Lung (tissue), 12 donors: Measurements from ENCODE around the gene MISP3. TPM values are rescaled to one million over a fixed set of nuclear protein-coding genes. Genes with fewer than 3 reads are reported as not detected.
A peak's percentile ranks its signal among the peaks of the same experiment; 100 is the strongest.

Experiments used
- ATAC-seq: fragments of 200-7000 bp; cut with Tn5 transposase; one replicate; pipeline ENCODE4 v1.9.1; 2020; ENCODE audit warnings: moderate number of reproducible peaks; ENCODE audit not compliant: insufficient read depth, low FRiP score
- DNase-seq, 3 donors: peaks; one replicate each; pipeline ENCODE4 v3.0.0-alpha.2; 2013 to 2017
- H3K27ac ChIP-seq, 2 donors: one replicate each; pipeline ENCODE4 v1.5.1; 2013; ENCODE audit warnings: mild to moderate bottlenecking in 2 of 2, moderate library complexity in 2 of 2, control low read depth in 1 of 2, inconsistent platforms in 1 of 2, low read depth in 1 of 2, low read length in 1 of 2
- H3K27me3 ChIP-seq, 3 donors: one replicate each; pipeline ENCODE4 v1.5.1; 2013; ENCODE audit warnings: low read length in 2 of 3; ENCODE audit not compliant: control insufficient read depth in 3 of 3, insufficient read depth in 3 of 3
- H3K36me3 ChIP-seq, 4 donors: one replicate each; pipeline ENCODE4 v1.5.1; 2013; ENCODE audit warnings: low read length in 4 of 4, mild to moderate bottlenecking in 1 of 4, moderate library complexity in 1 of 4; ENCODE audit not compliant: control insufficient read depth in 4 of 4, insufficient read depth in 4 of 4
- H3K4me1 ChIP-seq, 5 donors: one replicate each; pipeline ENCODE4 v1.5.1; 2013; ENCODE audit warnings: low read length in 5 of 5, mild to moderate bottlenecking in 2 of 5, moderate library complexity in 1 of 5; ENCODE audit not compliant: control insufficient read depth in 5 of 5, insufficient read depth in 5 of 5
- H3K4me3 ChIP-seq: one replicate; pipeline ENCODE4 v1.5.1; 2013; ENCODE audit warnings: mild to moderate bottlenecking, control low read depth, moderate library complexity
- H3K9ac ChIP-seq, 2 donors: one replicate each; pipeline ENCODE4 v1.5.1; 2013; ENCODE audit warnings: low read length in 2 of 2, control low read depth in 1 of 2; ENCODE audit not compliant: insufficient read depth in 1 of 2
- H3K9me3 ChIP-seq, 4 donors: one replicate each; pipeline ENCODE4 v1.5.1; 2013; ENCODE audit warnings: low read length in 3 of 4, mild to moderate bottlenecking in 1 of 4, moderate library complexity in 1 of 4; ENCODE audit not compliant: control insufficient read depth in 4 of 4, insufficient read depth in 3 of 4
- WGBS, 2 donors: extraction: QIAGEN DNeasy Blood & Tissue Kit; methylation state at CpG; one replicate each; pipeline ENCODE4 v1.1.7; 2013; 5-methylcytosine and 5-hydroxymethylcytosine counted together
- polyA plus RNA-seq, 2 donors: library from polyadenylated mRNA; stranded (reverse); fragments of 200-250 nt; gene quantifications; one replicate each; pipeline ENCODE4 v1.2.1, GENCODE V29; 2013
- total RNA-seq, 2 donors: library from RNA; depleted of rRNA in 1 of 2; stranded (reverse); fragments of >200 nt in 1 of 2; gene quantifications; one replicate each; pipeline ENCODE4 v1.2.1, GENCODE V29; 2014 to 2021
- TF ChIP-seq, protein P1 (sequence below): IDR thresholded peaks from 2 replicates; pipeline ENCODE4 v1.5.1; 2012; ENCODE audit warnings: mild to moderate bottlenecking; ENCODE audit errors: control extremely low read depth, extremely low read depth
- donor health status: control.
- donor health status: control.
- donor health status: Bipolar disorder and iron deficiency.
- donor health status: healthy.
- donor health status: DM: yes; HTN: yes; CAD: no.

MISP3 gene
- total and polyA plus RNA-seq, 4 donors = 3.5 to 11.2 (median 7.4) TPM

DNA sequence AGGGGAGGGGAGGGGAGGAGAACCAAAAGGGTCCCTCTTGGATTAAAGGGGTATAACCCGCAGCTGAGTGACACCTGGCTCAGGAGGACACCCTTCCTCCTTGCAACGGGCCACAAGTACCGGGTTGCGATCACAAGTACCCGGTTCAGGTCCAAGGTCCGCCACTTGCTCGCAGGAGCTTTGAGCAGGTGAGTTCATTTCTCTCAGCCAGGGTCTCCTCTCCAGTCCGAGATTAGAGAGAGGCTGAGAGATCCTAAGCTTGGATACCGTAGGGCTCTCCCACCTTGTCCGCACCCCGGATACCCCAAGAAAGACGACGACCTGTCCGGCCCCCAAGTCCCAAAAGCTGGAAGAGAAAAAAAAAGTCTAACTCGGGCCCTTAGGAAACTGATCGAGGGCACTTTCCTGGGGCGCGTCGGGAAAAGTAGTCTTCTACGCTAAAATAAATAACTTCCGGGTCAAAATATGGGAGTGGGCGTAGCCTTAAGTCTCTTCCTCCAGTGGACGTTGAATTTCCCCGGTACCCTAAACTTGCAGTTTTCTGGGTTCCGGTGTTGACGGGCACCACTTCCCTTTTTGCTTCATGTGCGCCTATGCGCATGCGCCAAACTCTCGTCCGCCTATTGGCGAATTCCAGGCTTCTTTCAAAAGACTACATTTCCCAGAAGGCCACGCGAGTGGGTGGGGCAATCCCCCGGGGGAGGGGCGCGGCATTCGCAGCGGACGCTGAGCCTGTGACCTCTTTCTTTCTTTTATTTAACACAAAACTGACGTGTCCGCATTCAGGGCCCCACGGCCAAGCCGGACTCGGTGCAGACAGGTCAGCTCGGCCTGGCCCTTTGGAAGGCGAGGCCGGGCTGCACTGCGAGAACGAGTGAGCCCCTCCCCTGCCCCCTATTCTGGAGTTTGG, 8.6 kb downstream of the MISP3 start:
- Histone ChIP-seq H3K27me3 (no peaks in the 10 kb centered on the region), H3K9ac (peak overlapping the region; percentile 33 to 85), H3K27ac (peak overlapping the region; percentile 90 to 97), H3K36me3 (no peaks in the 10 kb centered on the region), H3K4me1 (peaks cover 0 to 9% (median 6%) of the 10 kb centered on the region in 5 donors), H3K4me3 (peak overlapping the region; percentile 69), H3K9me3 (no peaks in the 10 kb centered on the region)
- peak; percentile 99 to 100 (median 100) for DNase-seq
- peak; percentile 92 for ATAC-seq
- TF ChIP-seq, protein P1, sequence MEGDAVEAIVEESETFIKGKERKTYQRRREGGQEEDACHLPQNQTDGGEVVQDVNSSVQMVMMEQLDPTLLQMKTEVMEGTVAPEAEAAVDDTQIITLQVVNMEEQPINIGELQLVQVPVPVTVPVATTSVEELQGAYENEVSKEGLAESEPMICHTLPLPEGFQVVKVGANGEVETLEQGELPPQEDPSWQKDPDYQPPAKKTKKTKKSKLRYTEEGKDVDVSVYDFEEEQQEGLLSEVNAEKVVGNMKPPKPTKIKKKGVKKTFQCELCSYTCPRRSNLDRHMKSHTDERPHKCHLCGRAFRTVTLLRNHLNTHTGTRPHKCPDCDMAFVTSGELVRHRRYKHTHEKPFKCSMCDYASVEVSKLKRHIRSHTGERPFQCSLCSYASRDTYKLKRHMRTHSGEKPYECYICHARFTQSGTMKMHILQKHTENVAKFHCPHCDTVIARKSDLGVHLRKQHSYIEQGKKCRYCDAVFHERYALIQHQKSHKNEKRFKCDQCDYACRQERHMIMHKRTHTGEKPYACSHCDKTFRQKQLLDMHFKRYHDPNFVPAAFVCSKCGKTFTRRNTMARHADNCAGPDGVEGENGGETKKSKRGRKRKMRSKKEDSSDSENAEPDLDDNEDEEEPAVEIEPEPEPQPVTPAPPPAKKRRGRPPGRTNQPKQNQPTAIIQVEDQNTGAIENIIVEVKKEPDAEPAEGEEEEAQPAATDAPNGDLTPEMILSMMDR = no peak
- WGBS, 2 donors = 0 to 1% methylated on average over 50 of the region's 50 CpGs

DNA sequence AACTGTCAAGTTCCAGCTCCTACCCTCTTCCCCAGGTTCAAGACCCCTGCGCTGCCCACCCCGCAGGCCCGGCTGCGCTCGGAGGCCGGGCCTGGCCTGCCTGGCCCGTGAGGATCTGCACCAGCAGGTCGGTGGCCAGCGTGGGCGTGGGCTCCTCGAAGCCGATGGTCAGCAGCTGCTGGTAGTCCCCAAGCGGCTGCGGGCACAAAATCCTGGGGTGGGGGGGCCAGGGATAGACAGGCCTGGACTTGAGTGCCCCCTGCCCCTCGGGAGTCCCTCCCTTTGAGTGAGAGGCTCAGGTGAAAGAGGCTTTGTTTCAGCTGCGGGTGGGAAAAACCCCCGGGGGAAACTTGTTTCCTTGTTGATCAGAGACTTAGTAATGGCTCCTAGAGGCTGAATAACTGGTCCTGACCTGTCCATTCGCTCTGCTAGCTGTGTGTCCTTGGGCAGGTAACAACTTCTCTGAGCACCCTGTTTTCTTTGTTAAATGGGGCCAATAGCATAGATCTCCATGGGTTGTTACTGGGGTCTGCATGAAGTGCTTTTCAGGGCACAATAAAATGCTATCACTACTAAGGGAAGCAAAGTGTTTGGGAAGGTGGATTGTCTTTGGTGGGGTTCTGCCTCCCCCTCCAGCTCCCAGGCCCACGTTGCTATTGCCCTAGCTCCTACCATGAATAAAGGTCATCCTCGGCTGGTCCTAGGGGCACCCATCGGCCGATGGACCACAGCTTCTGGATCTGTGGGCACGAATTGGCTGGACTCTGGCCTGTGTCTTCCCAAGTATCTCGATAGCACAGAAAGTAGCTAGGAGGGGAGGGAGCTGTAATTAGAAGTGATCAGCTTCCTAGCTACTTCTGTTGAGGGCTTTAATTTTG, 9.4 kb downstream of the MISP3 start:
- peak in 1 of 3 donors; percentile 42 for DNase-seq
- TF ChIP-seq, protein P1 = no peak

DNA sequence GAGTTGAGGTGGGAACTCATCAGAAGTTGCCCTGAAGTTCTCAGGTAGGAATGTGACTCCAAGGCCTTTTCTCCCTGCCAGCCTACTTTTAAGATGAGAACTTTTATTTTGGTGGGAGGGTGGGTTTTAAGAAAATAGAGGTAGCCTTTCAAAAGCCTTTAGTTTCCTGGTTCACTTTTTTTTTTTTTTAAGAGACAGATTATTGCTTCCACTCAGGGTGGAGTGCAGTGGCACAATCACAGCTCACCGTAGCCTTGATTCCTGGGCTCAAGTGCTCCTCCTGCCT, 10.0 kb downstream of the MISP3 start:
- Histone ChIP-seq H3K9me3 (no peaks in the 10 kb centered on the region), H3K36me3 (peaks cover 0 to 5% (median 0%) of the 10 kb centered on the region in 4 donors), H3K27me3 (no peaks in the 10 kb centered on the region), H3K4me3 (no peak overlapping the region), H3K4me1 (peaks cover 0 to 9% (median 6%) of the 10 kb centered on the region in 5 donors), H3K27ac (no peak overlapping the region), H3K9ac (peak overlapping the region in 1 of 2 donors; percentile 75)
- DNase-seq (no peak), ATAC-seq (no peak)
- 33 to 83% methylated on average over 1 of the region's 1 CpG for WGBS, 2 donors
- TF ChIP-seq, protein P1 = no peak

More for the DNA sequence above, 9.4 kb downstream of the MISP3 start:
- Histone ChIP-seq H3K4me3 (peak overlapping the region; percentile 69), H3K9ac (peak overlapping the region; percentile 63 to 75), H3K27ac (peak overlapping the region; percentile 89 to 97), H3K36me3 (peaks cover 0 to 2% (median 0%) of the 10 kb centered on the region in 4 donors), H3K9me3 (no peaks in the 10 kb centered on the region), H3K27me3 (no peaks in the 10 kb centered on the region), H3K4me1 (peaks cover 0 to 9% (median 6%) of the 10 kb centered on the region in 5 donors)
- ATAC-seq = peak; percentile 28
- WGBS, 2 donors = 22 to 27% methylated on average over 24 of the region's 24 CpGs
